Heart left ventricle (tissue), 13 donors: ENCODE measurements around the gene CDKN2D.

Experiments
- CTCF ChIP-seq, 12 donors: fragments of 200-600 bp; sonication (generic) in 4 of 12; IDR thresholded peaks; one replicate each; pipeline versions ENCODE4 v1.5.0 to v1.8.0; 2018 to 2022; ENCODE audit warnings: antibody characterized with exemption in 12 of 12, mild to moderate bottlenecking in 5 of 12
- POLR2A ChIP-seq, 2 donors: fragments of 450-650 bp; IDR thresholded peaks; one replicate each; pipeline ENCODE4 v1.6.1; 2017; ENCODE audit warnings: antibody characterized with exemption in 2 of 2, mild to moderate bottlenecking in 2 of 2, moderate library complexity in 2 of 2
- donor health status: ischemic (EF 13 %, LVEDD 7.1; RV severe dilation, severe dysfunction).
- donor health status: DM: no; HTN: yes; CAD: no.
- donor health status: DM: no; HTN: no; CAD: no.
- donor health status: ischemic (EF 25% LVEDD 6.9; RV normal size, moderate dysfunction).
- donor health status: ischemic (EF 25% LVEDD 5.7; RV mildly dilated, moderate dysfunction).
- donor health status: ischemic (EF 35%, LVEDD 5.7; RV mildly dilated, moderate dysfunction).
- donor health status: nonischemic (EF 11% LVEDD 7.7; RV severe dilation, severe dysfunction).
- donor health status: DM: yes; HTN: yes; CAD: no.
- donor health status: PGD.
- donor health status: ischemic (EF 29% LVEDD 5.4; RV normal size, mild dysfunction).
- donor health status: nonischemic (EF 23%, LVEDD 6.1; RV moderate dilation, normal function).

DNA sequence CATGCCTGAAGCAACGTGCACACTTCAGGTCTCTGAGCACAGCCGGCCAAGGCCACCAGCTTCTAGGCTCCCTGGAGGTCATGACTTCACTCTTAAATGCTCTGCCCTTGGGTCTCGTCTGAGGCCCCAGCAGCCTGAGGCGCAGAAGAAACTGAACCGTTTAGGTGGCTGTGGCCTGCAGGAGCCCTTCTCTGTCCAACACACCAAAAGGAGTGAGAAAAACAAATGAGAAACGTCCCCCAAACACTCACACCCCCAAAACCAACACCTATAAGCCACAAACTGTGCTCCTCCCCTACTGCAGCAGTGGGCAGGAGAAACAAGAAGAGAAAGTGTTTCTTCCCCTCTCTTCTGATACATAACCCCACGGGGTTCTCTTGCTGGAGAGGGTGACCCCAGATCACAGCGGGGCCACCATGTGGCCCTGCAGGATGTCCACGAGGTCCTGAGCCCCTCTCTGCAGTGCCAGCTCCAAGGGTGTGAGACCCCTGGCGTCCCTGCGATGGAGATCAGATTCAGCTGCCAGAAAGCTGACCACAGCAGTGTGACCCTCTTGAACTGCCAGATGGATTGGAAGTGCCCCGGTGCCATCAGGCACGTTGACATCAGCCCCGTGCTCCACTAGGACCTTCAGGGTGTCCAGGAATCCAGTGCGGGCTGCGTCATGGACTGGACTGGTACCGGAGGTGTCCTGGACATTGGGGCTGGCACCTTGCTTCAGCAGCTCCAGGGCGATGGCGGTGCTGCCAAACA lies 1.9 kb downstream of the CDKN2D start:
- TF ChIP-seq POLR2A (IDR thresholded peaks at IDR 0.05) (no peak), CTCF (IDR thresholded peaks at IDR 0.05) (no peak)
